Kidney (tissue), 14 donors: ENCODE data around the gene MTREX. TPM values are rescaled to one million over a fixed set of nuclear protein-coding genes. Genes with fewer than 3 reads are reported as not detected.

Experiments
- DNase-seq, 5 donors: peaks; one replicate each; pipeline ENCODE4 v3.0.0-alpha.2; 2013 to 2020
- FAIRE-seq: peaks from 2 replicates; lab custom pipeline; 2012; peaks lifted over from hg19 to GRCh38; lab: Jason Lieb, UNC
- H3K27ac ChIP-seq, 2 donors: one replicate each; pipeline ENCODE4 v1.7.0; 2013; ENCODE audit warnings: low read depth in 2 of 2, low read length in 2 of 2, inconsistent platforms in 1 of 2
- H3K27me3 ChIP-seq: one replicate; pipeline ENCODE4 v1.7.1; 2013; ENCODE audit warnings: low read length, inconsistent platforms; ENCODE audit not compliant: control insufficient read depth, insufficient read depth
- H3K36me3 ChIP-seq, 3 donors: one replicate each; pipeline versions ENCODE4 v1.7.0 to v1.7.1; 2013; ENCODE audit warnings: low read length in 3 of 3, control low read depth in 1 of 3, inconsistent platforms in 1 of 3; ENCODE audit not compliant: insufficient read depth in 3 of 3, control insufficient read depth in 2 of 3
- H3K4me1 ChIP-seq, 3 donors: one replicate each; pipeline versions ENCODE4 v1.7.0 to v1.7.1; 2013; ENCODE audit warnings: low read length in 3 of 3, inconsistent platforms in 1 of 3, low read depth in 1 of 3; ENCODE audit not compliant: control insufficient read depth in 2 of 3, insufficient read depth in 2 of 3
- H3K4me3 ChIP-seq, 3 donors: one replicate each; pipeline versions ENCODE4 v1.7.0 to v1.8.1; 2013; ENCODE audit warnings: low read length in 3 of 3, control low read depth in 1 of 3, inconsistent platforms in 1 of 3
- H3K9ac ChIP-seq, 3 donors: one replicate each; pipeline versions ENCODE4 v1.7.0 to v1.7.1; 2013; ENCODE audit warnings: low read length in 3 of 3, control low read depth in 1 of 3, inconsistent platforms in 1 of 3
- H3K9me3 ChIP-seq, 3 donors: one replicate each; pipeline versions ENCODE4 v1.7.0 to v1.7.1; 2013; ENCODE audit warnings: low read length in 3 of 3, control low read depth in 1 of 3, inconsistent platforms in 1 of 3; ENCODE audit not compliant: control insufficient read depth in 2 of 3, insufficient read depth in 1 of 3
- CTCF ChIP-seq: IDR thresholded peaks from 3 replicates; pipeline ENCODE4 v1.5.1; 2012; ENCODE audit warnings: mild to moderate bottlenecking, moderate library complexity, borderline replicate concordance; ENCODE audit not compliant: insufficient read depth; ENCODE audit errors: extremely low read depth
- intact Hi-C: fragments of 100-400 bp; cut with DNase I; formaldehyde crosslinking; loops from one replicate; pipeline ENCODE4 v1.11.1; 2022
- polyA plus RNA-seq: library from polyadenylated mRNA; stranded (reverse); fragments of 350-450 nt; fragmentation: Illumina TruSeq; extraction: RNeasy Lipid Tissue Mini Kit (QIAGEN cat#74804); gene quantifications from one replicate; pipeline ENCODE4 v1.2.3, GENCODE V29; 2014; ENCODE audit warnings: low read depth, low replicate concordance; ENCODE audit not compliant: insufficient read depth
- total RNA-seq: library from RNA; stranded (reverse); fragmentation: NEBNext Ultra II Directional; extraction: Animal tissue kit (Norgen Biotek cat#: 25700); gene quantifications from one replicate; pipeline ENCODE4 v1.2.1, GENCODE V29; 2021
- donor health status: control.
- donor health status: control.
- donor health status: control.
- donor health status: control.
- donor health status: control.
- donor health status: DM: yes; HTN: yes; CAD: no.
- donor health status: Normal renal cell carcinoma (clear cell type).

MTREX gene
- total and polyA plus RNA-seq, 2 donors from 2014 or later: 19.3 to 69.7 TPM

GRCh38 chr5:55331321-55331720 lies 23.5 kb downstream of the MTREX start:
- DNase-seq: no peak
- Histone ChIP-seq H3K9ac (no peak overlapping the region), H3K4me1 (no peaks in the 10 kb centered on the region), H3K9me3 (peaks cover 0 to 3% (median 0%) of the 10 kb centered on the region in 3 donors), H3K27ac (no peak overlapping the region), H3K27me3 (no peaks in the 10 kb centered on the region), H3K36me3 (peaks cover 0 to 4% (median 2%) of the 10 kb centered on the region in 3 donors), H3K4me3 (no peak overlapping the region)
- no peak for TF ChIP-seq CTCF
- FAIRE-seq: no peak
- intact Hi-C loops: no loop called here

- DNase-seq: no peak
- Histone ChIP-seq H3K9me3 (peaks cover 0 to 3% (median 0%) of the 10 kb centered on the region in 3 donors), H3K4me3 (no peak overlapping the region), H3K36me3 (peaks cover 0 to 4% (median 2%) of the 10 kb centered on the region in 3 donors), H3K27me3 (no peaks in the 10 kb centered on the region), H3K9ac (no peak overlapping the region), H3K27ac (no peak overlapping the region), H3K4me1 (no peaks in the 10 kb centered on the region)
- TF ChIP-seq CTCF: no peak
- no peak for FAIRE-seq
- intact Hi-C loops: no loop called here
Measured at GRCh38 chr5:55333017-55333416, 25.2 kb downstream of the MTREX start.

- no peaks in the 10 kb centered on the region for H3K4me1 ChIP-seq
- FAIRE-seq (no peak), DNase-seq (no peak)
- H3K36me3 ChIP-seq: peaks cover 0 to 4% (median under 1%) of the 10 kb centered on the region in 3 donors
- no peaks in the 10 kb centered on the region for H3K27me3 ChIP-seq
- no peak overlapping the region for H3K9ac ChIP-seq
- intact Hi-C loops: no loop called here
- no peak for TF ChIP-seq CTCF
- H3K27ac ChIP-seq: no peak overlapping the region
- H3K4me3 ChIP-seq: no peak overlapping the region
- peaks cover 0 to 3% (median 0%) of the 10 kb centered on the region in 3 donors for H3K9me3 ChIP-seq
Measured at GRCh38 chr5:55333811-55334210, 26.0 kb downstream of the MTREX start.

- Histone ChIP-seq H3K9ac (no peak overlapping the region), H3K4me1 (no peaks in the 10 kb centered on the region), H3K27me3 (no peaks in the 10 kb centered on the region), H3K36me3 (peaks cover 0 to 4% (median 2%) of the 10 kb centered on the region in 3 donors), H3K4me3 (peak overlapping the region in 1 of 3 donors; percentile 25), H3K9me3 (peaks cover 0 to 3% (median 0%) of the 10 kb centered on the region in 3 donors), H3K27ac (no peak overlapping the region)
- intact Hi-C loops: no loop called here
- FAIRE-seq: peak; percentile 84
- DNase-seq: no peak
- no peak for TF ChIP-seq CTCF
Measured at GRCh38 chr5:55338092-55338613, 30.4 kb downstream of the MTREX start.
